ENCODE data around the gene NDUFAF3.
"Not testable (repeated sequence)": the region's sequence is repeated elsewhere in the genome, so short reads cannot be mapped to it uniquely, and the experiment has no call there.

NDUFAF3 gene

DNA sequence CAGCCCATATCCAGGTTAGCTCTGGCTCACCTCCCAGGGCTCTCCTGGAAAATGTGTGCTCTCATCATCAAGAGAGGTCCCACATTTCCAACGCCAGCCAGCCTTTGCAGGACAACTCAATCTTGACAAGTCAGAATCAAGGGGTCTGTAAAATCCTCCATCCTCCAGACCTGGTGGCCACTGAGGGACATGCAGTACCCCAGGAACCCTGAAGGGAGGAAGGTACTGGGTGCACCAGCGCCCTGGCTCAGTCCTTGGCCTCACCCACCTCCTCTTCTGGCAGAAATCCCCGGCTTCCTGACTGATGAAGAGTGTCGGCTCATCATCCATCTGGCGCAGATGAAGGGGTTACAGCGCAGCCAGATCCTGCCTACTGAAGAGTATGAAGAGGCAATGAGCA lies 20.8 kb upstream of the NDUFAF3 start:
- no peak for DNase-seq

DNA sequence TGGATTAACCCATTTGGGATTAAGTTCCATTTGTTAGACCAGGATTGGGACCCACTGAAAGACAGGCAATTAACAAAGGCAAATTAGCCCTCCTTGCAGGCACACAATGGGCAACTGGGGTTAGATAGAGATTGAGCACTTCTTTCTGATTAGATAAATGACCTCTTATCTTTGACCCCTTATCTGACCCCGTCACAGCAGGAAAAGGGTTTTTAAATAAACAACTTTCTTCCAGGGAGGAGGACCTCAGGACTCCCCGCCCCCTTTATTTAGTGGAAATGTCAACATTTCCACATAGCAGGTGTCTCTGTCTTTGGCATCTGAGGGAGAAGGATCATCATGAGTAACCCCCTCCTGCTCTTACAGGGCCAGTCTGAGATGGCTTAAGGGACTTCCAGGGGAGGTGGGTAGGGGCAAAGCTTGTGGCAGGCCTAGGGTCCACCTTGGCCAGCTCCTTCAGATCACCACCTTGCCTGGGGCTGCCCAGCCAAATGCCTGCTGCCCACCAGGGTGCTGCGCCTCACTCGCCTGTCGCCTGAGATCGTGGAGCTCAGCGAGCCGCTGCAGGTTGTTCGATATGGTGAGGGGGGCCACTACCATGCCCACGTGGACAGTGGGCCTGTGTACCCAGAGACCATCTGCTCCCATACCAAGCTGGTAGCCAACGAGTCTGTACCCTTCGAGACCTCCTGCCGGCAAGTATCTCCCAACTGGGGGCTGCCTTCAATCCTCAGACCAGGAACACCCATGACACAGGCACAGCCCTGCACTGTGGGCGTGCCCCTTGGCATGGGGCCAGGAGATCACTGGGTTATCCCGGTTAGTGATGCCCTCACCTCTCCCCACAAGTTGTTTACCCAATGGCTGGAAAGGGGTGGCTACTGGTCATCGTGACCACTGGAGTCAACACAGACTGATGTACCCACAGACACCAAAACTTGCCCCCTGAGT lies 17.3 kb upstream of the NDUFAF3 start:
- DNase-seq = no peak

DNA sequence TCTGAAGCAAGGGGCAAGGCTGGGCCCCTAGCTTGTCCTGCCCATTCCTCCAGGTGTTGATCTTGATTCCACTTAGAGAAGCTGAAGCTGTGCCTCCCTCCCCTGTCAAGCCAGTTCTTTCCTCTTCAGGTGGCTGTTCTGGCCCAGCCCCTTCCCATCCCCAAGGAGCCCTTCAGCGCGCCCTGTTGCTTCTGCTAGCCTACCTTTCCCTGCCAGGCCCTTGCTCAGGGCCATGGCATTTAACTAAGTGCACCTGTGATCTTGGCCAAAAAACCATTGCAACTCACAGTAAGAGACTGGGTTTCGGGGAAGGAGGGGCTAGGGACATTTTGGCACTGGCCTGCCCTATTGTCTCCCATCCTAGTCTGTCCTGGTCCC lies 16.6 kb upstream of the NDUFAF3 start:
- no peak for DNase-seq

DNA sequence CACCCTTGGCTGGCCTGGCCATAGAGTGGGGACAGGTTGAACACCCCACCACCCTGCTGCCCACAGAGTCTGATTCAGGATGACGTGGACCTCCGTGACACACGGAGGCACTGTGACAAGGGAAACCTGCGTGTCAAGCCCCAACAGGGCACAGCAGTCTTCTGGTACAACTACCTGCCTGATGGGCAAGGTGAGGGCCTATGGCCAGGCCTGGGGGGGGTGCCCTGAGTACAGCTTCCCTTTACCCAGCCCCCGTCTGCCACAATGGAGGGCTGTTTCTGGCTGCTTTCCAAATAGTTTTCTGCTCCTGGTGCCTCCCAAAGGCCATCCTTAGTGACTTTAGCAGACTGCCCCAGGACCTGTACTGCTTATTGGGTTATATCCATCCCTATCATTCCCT lies 15.9 kb upstream of the NDUFAF3 start:
- no peak for DNase-seq

DNA sequence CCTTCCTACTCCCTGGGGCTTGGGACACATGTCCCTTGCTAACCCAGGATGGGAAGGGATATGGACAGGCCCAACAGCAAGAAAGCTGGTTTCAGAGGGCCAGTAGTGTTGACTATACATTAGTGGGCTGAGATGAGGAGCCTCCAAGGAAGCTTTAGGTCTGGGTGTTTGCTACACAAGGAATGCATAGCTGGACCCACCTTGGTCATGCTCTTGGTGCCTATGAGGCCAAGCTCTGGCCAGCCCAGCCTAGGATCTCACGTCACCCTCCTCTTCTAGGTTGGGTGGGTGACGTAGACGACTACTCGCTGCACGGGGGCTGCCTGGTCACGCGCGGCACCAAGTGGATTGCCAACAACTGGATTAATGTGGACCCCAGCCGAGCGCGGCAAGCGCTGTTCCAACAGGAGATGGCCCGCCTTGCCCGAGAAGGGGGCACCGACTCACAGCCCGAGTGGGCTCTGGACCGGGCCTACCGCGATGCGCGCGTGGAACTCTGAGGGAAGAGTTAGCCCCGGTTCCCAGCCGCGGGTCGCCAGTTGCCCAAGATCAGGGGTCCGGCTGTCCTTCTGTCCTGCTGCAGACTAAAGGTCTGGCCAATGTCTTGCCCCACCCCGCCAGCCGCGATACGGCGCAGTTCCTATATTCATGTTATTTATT lies 15.4 kb upstream of the NDUFAF3 start:
- no peak for DNase-seq

DNA sequence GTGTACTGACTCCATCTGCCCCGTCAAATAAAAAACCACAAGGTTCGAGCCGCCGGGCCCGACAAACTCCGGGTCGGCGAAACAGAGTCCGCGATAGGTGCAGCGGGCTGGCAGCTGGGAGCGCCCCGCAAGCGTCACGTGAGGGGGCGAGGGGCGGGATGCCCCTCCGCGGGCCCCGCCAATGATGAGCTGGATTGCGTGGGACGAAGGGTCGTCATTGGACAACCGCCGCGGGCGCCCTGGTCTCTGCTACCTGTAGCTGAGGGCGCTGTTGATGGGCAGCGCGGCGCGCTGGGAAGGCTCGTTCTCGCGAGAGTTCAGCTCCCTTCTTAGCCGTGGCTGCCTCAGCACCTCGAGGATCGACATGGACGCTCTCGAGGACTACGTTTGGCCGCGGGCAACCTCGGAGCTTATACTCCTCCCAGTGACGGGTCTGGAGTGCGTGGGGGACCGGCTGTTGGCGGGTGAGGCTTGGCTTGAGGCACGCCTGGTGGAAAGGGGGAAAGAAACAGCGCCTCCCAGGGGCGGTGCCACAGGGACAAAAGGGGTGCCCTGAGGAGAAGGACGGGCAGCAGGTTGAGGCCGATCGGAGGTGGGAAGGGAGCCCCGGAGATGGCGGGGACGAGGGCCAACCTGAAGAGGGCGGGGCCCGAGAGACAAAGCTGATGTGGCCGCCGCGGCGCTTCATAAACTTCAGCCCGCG lies 14.7 kb upstream of the NDUFAF3 start, which contains the start of gene WDR6:
Gene WDR6, plus strand, starts transcription at position 324 of the 703 bp plus-strand sequence. Its CDS starts 41 bp downstream, at position 365.
- peak; percentile 88 to 93 for DNase-seq

DNA sequence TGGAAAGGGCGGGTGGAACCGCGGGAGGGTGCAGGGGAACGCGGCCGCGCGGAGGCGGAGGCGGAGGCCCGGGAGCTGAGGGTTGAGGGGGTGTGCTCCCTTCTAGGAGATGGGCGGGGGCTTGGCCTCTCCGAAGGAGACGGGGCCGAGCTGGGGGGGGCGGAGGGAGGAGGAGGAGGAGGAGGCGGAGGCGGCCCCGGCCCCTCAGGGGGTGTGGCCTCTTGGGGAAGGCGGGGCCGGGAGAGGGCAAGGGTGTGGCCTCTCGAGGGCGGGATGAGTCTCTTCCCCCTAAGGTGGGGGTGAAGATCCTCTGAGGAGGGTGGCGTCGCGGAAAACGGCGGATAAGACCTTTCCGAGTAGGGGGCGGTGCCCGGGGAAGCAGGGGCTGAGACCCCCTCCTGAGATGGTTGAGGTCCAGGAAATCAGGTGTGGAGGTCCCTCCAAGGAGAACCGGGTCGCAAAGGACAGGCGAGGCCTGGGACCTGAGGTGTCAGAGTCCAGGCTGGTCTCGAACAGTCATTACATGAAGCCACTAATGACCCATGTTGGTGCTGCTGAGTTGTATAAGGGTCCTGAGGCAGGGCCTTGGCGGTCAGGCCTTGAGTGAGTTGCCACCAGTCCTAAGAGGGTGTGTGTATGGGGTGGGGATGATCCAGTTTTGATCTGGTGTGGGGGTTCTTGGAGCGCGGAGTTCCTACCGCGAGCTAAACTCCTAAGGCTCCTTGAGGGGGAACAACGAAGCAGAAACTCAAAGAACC lies 14.0 kb upstream of the NDUFAF3 start:
- peak; percentile 43 to 81 for DNase-seq

DNA sequence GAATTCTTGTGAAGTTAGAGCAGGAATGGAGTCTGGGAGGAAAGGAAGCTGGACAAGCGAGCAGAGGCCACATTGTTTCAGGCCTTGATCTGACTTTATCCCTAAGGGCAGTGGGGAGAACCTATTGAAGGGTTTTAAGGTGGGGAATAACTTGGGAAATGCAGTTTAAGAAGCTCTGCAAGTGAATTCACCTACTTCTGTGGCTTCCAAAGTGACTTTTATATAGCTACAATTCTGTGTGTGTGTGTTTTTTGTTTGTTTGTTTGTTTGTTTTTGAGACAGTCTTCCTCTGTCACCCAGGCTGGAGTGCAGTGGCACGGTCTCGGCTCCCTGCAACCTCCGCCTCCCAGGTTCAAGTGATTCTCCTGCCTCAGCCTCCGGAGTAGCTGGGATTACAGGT lies 13.3 kb upstream of the NDUFAF3 start:
- DNase-seq = not testable (repeated sequence)

DNA sequence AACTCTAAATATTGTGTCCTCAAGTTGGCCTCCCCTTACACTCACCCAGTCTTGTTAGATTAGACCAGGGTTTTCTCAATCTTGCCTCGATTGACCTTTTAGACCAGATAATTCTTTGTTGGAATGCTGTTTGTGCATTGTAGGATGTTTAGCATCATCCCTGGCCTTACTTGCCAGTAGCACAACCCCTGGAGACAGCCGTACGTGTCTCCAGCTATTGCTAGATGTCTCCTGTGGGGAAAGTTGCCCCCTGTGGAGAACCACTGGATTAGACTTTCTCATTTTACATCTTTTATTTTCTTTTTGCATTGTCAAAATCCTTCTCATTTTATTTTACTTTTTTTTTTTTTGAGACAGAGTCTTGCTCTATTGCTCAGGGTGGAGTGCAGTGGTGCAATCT lies 12.5 kb upstream of the NDUFAF3 start:
- DNase-seq = no peak

DNA sequence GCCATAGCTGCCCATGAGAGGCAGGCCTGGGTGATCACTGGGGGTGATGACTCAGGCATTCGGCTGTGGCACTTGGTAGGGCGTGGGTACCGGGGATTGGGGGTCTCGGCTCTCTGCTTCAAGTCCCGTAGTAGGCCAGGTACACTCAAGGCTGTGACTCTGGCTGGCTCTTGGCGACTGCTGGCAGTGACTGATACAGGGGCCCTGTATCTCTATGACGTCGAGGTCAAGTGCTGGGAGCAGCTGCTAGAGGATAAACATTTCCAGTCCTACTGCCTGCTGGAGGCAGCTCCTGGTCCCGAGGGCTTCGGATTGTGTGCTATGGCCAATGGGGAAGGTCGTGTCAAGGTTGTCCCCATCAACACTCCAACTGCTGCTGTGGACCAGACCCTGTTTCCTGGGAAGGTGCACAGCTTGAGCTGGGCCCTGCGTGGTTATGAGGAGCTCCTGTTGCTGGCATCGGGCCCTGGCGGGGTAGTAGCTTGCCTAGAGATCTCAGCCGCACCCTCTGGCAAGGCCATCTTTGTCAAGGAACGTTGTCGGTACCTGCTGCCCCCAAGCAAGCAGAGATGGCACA lies 9.4 kb upstream of the NDUFAF3 start:
- DNase-seq = no peak

DNA sequence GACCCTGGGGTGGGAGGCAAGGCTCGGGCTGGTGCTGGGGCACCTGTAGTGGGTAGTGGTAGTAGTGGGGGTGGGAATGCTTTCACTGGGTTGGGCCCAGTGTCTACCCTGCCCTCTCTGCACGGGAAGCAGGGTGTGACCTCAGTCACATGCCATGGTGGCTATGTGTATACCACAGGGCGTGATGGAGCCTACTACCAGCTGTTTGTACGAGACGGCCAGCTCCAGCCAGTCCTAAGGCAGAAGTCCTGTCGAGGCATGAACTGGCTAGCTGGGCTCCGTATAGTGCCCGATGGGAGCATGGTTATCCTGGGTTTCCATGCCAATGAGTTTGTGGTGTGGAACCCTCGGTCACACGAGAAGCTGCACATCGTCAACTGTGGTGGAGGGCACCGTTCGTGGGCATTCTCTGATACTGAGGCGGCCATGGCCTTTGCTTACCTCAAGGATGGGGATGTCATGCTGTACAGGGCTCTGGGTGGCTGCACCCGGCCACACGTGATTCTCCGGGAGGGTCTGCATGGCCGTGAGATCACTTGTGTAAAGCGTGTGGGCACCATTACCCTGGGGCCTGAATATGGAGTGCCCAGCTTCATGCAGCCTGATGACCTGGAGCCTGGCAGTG lies 8.7 kb upstream of the NDUFAF3 start:
- no peak for DNase-seq

DNA sequence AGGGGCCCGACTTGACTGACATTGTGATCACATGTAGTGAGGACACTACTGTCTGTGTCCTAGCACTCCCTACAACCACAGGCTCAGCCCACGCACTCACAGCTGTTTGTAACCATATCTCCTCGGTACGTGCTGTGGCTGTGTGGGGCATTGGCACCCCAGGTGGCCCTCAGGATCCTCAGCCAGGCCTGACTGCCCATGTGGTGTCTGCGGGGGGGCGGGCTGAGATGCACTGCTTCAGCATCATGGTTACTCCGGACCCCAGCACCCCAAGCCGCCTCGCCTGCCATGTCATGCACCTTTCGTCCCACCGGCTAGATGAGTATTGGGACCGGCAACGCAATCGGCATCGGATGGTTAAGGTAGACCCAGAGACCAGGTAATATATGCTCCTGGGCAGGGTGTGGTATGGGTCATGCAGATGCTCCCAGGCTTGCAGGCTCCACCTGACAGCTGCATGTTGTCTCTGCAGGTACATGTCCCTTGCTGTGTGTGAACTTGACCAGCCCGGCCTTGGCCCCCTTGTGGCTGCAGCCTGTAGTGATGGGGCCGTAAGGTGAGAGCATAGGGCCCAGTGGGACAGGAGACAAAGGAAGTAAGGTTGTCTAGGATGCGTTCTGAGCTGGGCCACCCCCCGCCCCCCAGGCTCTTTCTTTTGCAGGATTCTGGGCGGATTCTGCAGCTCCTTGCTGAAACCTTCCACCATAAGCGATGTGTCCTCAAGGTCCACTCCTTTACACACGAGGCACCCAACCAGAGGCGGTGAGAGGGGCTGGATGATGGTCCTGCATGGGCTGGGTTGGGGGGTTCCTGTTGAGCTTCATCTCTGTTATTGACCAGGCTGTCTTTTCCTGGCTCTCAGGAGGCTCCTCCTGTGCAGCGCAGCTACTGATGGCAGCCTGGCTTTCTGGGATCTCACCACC lies 7.9 kb upstream of the NDUFAF3 start:
- peak in 1 of 2 donors; percentile 60 for DNase-seq

DNA sequence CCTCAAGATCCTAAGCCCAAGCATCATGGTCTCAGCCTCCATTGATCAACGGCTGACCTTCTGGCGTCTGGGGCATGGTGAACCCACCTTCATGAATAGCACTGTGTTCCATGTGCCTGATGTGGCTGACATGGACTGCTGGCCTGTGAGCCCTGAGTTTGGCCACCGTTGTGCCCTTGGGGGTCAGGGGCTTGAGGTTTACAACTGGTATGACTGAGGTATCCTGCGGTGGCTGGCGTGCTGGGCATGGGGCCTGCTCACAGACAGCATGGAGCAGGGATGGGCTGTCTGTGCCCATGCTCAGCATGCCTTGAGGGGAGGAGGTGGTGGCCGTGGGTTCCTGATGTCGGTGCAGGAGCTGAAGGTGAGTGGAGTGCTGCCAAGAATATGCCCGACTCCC lies 6.8 kb upstream of the NDUFAF3 start:
- DNase-seq = no peak

DNA sequence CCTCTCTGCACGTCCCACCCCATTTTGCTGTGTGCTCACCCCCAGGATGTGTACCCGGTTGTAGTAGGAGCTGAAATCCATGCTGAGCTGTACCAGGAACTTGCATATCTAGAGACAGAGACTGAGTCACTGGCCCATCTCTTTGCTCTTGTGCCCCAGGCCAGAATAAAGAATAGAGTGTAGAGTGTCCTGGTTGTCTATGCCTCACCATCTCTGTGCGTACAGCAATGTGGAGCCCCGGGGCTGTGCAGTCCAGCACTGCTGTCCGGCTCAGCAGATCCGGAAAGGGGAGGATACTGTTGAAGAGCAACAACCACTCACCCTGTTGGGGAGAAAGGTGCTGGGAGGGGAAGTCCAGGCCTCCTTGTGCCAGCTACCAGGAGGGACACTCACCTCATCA lies 6.2 kb upstream of the NDUFAF3 start:
- no peak for DNase-seq

DNA sequence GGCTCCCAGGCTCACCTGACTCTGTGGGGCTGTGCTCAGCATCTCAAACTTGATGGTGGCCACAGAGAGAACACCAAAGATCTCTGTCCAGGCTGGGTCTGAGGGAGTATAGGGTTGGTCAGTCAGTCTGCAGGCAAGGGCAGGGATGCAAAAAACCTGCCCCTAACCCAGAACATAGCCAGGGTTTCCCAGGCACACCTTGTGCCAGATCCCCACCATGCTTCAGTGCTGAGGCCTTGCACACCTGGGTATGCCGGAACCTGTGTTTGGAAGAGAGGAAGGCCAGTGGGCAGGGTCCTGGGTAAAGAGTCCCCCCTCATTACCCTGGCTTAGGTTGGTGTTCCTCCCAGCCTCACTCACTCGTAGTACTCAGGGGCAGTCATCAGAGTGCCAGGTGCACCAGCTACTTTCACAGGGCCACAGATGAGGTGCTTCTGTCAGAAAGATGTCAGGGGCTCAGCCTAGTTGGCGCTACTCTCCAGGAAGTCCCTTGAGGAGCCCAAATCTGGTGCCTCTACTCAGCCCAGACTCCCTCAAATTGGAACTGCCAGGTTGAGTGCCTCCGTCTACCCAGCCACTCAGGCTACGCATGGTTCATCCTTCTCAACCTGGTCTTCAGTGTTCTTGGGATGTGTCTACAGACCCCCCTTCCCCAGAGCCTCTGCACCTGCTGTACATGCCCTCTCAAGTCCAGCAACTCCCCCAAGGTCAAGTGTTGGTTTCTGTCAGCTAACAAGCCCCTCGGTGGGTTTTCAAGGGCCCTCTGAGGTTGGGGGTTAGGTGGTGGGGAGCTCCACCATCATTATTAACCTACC lies 5.3 kb upstream of the NDUFAF3 start:
- no peak for DNase-seq

DNA sequence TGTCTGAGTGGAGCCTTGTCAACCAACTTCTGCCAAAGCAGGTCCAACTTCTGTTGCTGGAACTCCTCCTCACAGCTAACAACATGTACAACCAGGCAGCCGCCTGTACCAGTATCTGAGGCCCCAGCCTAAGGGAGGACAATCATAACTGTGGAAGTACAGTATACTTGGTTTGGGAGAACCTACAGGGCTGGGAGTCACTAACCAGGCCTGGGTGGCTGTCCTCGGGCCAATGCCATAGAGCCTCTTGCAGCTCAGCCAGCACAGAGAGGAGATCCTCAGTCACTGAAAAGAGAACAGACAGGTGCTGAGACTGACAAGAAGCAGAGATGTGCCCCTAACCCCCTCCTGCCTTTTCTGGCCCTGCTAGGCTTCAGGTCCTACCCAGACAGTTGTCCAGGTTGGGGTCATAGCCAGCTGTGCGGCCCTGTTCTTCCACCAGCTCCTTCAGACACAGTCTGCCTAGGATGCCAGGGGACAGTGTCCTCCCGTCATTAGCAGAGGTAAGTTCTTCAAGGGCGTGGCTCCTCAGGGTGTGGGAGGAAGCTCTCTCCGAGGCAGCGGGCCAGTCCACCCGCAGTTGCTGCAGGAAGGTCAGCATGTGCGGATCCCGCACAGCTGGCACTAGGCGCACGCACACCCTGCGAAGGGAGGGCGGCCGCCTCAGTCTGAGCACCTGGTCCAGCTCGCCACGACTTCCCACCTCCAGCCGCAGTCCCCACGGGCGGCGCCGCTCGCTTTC lies 4.5 kb upstream of the NDUFAF3 start:
- peak in 1 of 2 donors; percentile 17 for DNase-seq

DNA sequence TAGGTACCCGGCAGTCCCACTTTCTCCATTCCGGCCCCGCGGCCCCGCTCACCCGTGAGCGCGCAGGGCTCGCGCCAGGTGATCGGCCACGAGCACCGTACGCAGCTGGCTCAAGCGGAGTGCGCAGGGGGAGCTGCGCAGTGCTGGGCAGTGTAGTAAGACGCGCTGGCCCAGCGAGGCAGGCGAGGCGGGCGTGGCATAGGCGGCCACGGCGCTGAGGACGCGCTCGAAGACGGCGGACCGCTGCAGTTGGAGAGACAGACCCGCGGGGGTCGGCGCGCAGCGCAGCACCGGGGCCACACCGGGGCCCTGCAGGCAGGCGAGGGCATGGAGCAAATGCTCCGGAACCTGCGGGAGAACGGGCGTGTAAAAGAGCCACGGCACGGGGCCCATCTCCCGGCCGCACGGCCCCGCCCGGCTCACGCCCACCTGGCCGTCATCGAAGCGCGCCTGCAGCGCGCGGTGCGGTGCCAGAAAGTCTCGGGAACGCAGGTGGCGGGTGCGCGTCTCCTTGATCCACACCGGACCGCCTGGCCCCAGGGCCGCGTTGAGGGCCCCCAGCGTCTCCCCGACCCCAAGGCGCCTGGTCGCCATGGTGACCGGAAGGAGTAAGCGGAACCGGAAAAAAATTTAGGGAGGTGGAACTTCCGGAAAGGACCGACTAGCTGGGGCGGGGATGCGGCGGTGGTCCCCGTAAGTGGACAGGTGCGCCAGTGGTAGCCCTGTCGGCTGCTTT lies 3.8 kb upstream of the NDUFAF3 start, which contains the start of gene DALRD3:
Gene DALRD3, minus strand, starts transcription at position 610 of the 736 bp plus-strand sequence. Its CDS starts 16 bp downstream, at position 594.
- peak; percentile 40 to 44 for DNase-seq

DNA sequence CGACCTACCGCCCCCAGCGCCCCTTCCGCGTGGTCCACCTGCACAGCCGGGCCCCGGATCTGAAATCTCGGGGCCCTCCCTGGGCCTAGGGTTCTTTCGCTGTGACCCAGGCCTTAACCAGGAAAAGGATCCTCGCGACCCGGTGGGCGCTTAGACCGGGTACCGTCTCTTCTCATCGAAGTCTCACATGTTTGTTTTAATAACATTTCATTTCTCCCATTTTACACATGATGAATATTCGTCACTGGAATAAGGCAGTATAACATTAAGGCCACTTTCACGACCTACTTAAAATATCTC lies 3.3 kb upstream of the NDUFAF3 start:
- DNase-seq = no peak
